CD14-positive monocyte (primary cell): ENCODE measurements around the gene IL18BP. TPM values are rescaled to one million over a fixed set of nuclear protein-coding genes. Genes with fewer than 3 reads are reported as not detected.

ENCODE experiments used
- DNase-seq, 3 donors: peaks; one replicate each; pipeline ENCODE4 v3.0.0-alpha.2; 2011 to 2022
- H2AFZ ChIP-seq: 2 replicates; pipeline ENCODE4 v1.6.0; 2012; ENCODE audit warnings: mild to moderate bottlenecking, low read depth, low read length, inconsistent platforms; ENCODE audit not compliant: insufficient read depth, poor library complexity, severe bottlenecking
- H3K27ac ChIP-seq, 2 donors: 1 replicate in 1 of 2; 2 replicates in 1 of 2; pipeline ENCODE4 v1.5.1; 2012 to 2013; ENCODE audit warnings: low read length in 2 of 2, control low read depth in 1 of 2, inconsistent platforms in 1 of 2, low read depth in 1 of 2, mild to moderate bottlenecking in 1 of 2
- H3K27me3 ChIP-seq, 2 donors: one replicate each; pipeline versions ENCODE4 v1.6.0 to v1.6.1; 2011 to 2013; ENCODE audit warnings: low read length in 2 of 2; ENCODE audit not compliant: control insufficient read depth in 2 of 2, insufficient read depth in 2 of 2
- H3K36me3 ChIP-seq, 2 donors: replicated peaks in 1 of 2; 1 replicate in 1 of 2; 2 replicates in 1 of 2; pipeline versions ENCODE4 v1.5.1 to v1.6.1; 2012 to 2013; ENCODE audit warnings: low read length in 2 of 2, control low read depth in 1 of 2, inconsistent platforms in 1 of 2, mild to moderate bottlenecking in 1 of 2; ENCODE audit not compliant: insufficient read depth in 2 of 2, control insufficient read depth in 1 of 2
- H3K4me1 ChIP-seq, 2 donors: 1 replicate in 1 of 2; 2 replicates in 1 of 2; pipeline versions ENCODE4 v1.5.1 to v1.6.1; 2012 to 2013; ENCODE audit warnings: low read length in 2 of 2, control low read depth in 1 of 2, inconsistent platforms in 1 of 2, mild to moderate bottlenecking in 1 of 2, moderate library complexity in 1 of 2; ENCODE audit not compliant: insufficient read depth in 2 of 2, control insufficient read depth in 1 of 2
- H3K4me2 ChIP-seq: replicated peaks from 2 replicates; pipeline ENCODE3; 2012; ENCODE audit warnings: low read length, moderate library complexity, mild to moderate bottlenecking; ENCODE audit not compliant: poor library complexity, severe bottlenecking; ENCODE audit errors: extremely low read depth
- H3K4me3 ChIP-seq, 3 experiments: fragments of 200-600 bp in 1 of 3; sonication (generic) in 1 of 3; replicated peaks in 1 of 3; 1 replicate in 2 of 3; 2 replicates in 1 of 3; pipeline ENCODE4 v1.5.1; 2011 to 2013; ENCODE audit warnings: low read length in 3 of 3, mild to moderate bottlenecking in 3 of 3, control low read depth in 2 of 3, low read depth in 2 of 3, inconsistent platforms in 1 of 3, moderate library complexity in 1 of 3
- H3K79me2 ChIP-seq: 2 replicates; pipeline ENCODE4 v1.6.0; 2012; ENCODE audit warnings: mild to moderate bottlenecking, control low read depth, inconsistent platforms, low read length, moderate library complexity; ENCODE audit not compliant: insufficient read depth
- H3K9ac ChIP-seq: 2 replicates; pipeline ENCODE4 v1.6.0; 2017; ENCODE audit warnings: low read length, mild to moderate bottlenecking; ENCODE audit not compliant: insufficient read depth, poor library complexity, severe bottlenecking
- H3K9me3 ChIP-seq, 2 donors: replicated peaks in 1 of 2; 1 replicate in 1 of 2; 2 replicates in 1 of 2; pipeline versions ENCODE4 v1.5.1 to v1.6.1; 2012 to 2013; ENCODE audit warnings: low read length in 2 of 2, control low read depth in 1 of 2; ENCODE audit not compliant: control insufficient read depth in 1 of 2, insufficient read depth in 1 of 2
- H4K20me1 ChIP-seq: 2 replicates; pipeline ENCODE4 v1.6.0; 2012; ENCODE audit warnings: mild to moderate bottlenecking, low read length, control low read depth, moderate library complexity; ENCODE audit not compliant: insufficient read depth
- H3K27ac Mint-ChIP-seq, 7 donors: one replicate each; pipeline ENCODE4 v1.8.0; 2020; ENCODE audit warnings: mild to moderate bottlenecking in 7 of 7, mixed read lengths in 7 of 7, moderate library complexity in 6 of 7, inconsistent platforms in 2 of 7
- H3K27me3 Mint-ChIP-seq, 3 donors: one replicate each; pipeline ENCODE4 v1.8.0; 2021 to 2022; ENCODE audit warnings: low read depth in 3 of 3, mild to moderate bottlenecking in 3 of 3, mixed read lengths in 3 of 3, moderate library complexity in 3 of 3, inconsistent platforms in 1 of 3
- H3K36me3 Mint-ChIP-seq, 2 donors: one replicate each; pipeline ENCODE4 v1.8.0; 2020; ENCODE audit warnings: mixed read lengths in 2 of 2, inconsistent platforms in 1 of 2, mild to moderate bottlenecking in 1 of 2
- H3K4me1 Mint-ChIP-seq: one replicate; pipeline ENCODE4 v1.8.0; 2020; ENCODE audit warnings: mild to moderate bottlenecking, mixed read lengths
- H3K4me3 Mint-ChIP-seq, 2 donors: one replicate each; pipeline ENCODE4 v1.8.0; 2020; ENCODE audit warnings: mild to moderate bottlenecking in 2 of 2, mixed read lengths in 2 of 2, moderate library complexity in 1 of 2
- H3K9me3 Mint-ChIP-seq, 7 donors: one replicate each; pipeline ENCODE4 v1.8.0; 2020 to 2022; ENCODE audit warnings: mixed read lengths in 7 of 7, mild to moderate bottlenecking in 6 of 7, moderate library complexity in 6 of 7, inconsistent platforms in 2 of 7
- CTCF ChIP-seq: fragments of 200-600 bp; IDR thresholded peaks from one replicate; pipeline ENCODE4 v1.8.0; 2022; ENCODE audit warnings: antibody characterized with exemption, mild to moderate bottlenecking
- WGBS: methylation state at CpG from one replicate; pipeline ENCODE4 v1.1.5; 2013; ENCODE audit warnings: missing lambda C conversion rate; ENCODE audit not compliant: insufficient coverage; 5-methylcytosine and 5-hydroxymethylcytosine counted together
- intact Hi-C, 2 donors: fragments of 100-400 bp; cut with micrococcal nuclease; formaldehyde crosslinking; loops; one replicate each; pipeline versions ENCODE4 v1.15.0 to v1.15.1; 2023
- polyA plus RNA-seq, 3 donors: library from polyadenylated mRNA; depleted of rRNA in 1 of 3; unstranded in 2 of 3; stranded (reverse) in 1 of 3; fragments of 300-500 nt in 2 of 3; fragments of >200 nt in 1 of 3; fragmentation: Illumina TruSeq in 2 of 3; gene quantifications; 1 replicate in 2 of 3; 2 replicates in 1 of 3; pipeline ENCODE4 v1.2.3, GENCODE V29; 2012 to 2021

IL18BP gene
- polyA plus RNA-seq, 3 donors: 7.4 to 32.3 (median 8.3) TPM

- no peak for DNase-seq
- Histone ChIP-seq H3K27ac (peak overlapping the region in 1 of 2 donors; percentile 6), H3K4me1 (no peaks in the 10 kb centered on the region), H3K36me3 (peaks cover 79 to 95% of the 10 kb centered on the region in 2 donors), H3K4me2 (no peak overlapping the region), H3K79me2 (peaks cover 61% of the 10 kb centered on the region), H3K9me3 (no peaks in the 10 kb centered on the region), H3K4me3 (no peak overlapping the region), H3K27me3 (no peaks in the 10 kb centered on the region), H2AFZ (no peak overlapping the region), H4K20me1 (peaks cover 58% of the 10 kb centered on the region), H3K9ac (no peak overlapping the region)
- Mint-ChIP-seq H3K27me3 (no peaks in the 10 kb centered on the region), H3K9me3 (no peaks in the 10 kb centered on the region), H3K4me3 (no peak overlapping the region), H3K36me3 (peaks cover 79 to 82% of the 10 kb centered on the region in 2 donors), H3K27ac (peak overlapping the region in 1 of 7 donors; percentile 46), H3K4me1 (peaks cover 9% of the 10 kb centered on the region)
- intact Hi-C loops: loop anchor here in 1 of 2 donors (5.0 kb wide), 2 partner anchors 61 to 406 kb away; partner anchors contain the start of gene CLPB
- no CpG with 5 or more reads among the region's 1 CpG for WGBS
- TF ChIP-seq CTCF: no peak
These were observed 27.4 kb downstream of the IL18BP start for GRCh38 chr11:72026090-72026489.

GRCh38 chr11:72030472-72031045 lies 31.9 kb downstream of the IL18BP start:
- no peak overlapping the region for H3K4me3 Mint-ChIP-seq
- Histone ChIP-seq H3K9me3 (no peaks in the 10 kb centered on the region), H3K27me3 (no peaks in the 10 kb centered on the region), H4K20me1 (peaks cover 51% of the 10 kb centered on the region), H3K79me2 (peaks cover 81% of the 10 kb centered on the region), H3K9ac (no peak overlapping the region), H3K27ac (no peak overlapping the region), H3K4me1 (peaks cover 3 to 6% of the 10 kb centered on the region in 2 donors), H3K4me2 (no peak overlapping the region), H3K36me3 (peaks cover 61 to 79% of the 10 kb centered on the region in 2 donors), H2AFZ (no peak overlapping the region), H3K4me3 (no peak overlapping the region)
- TF ChIP-seq CTCF: no peak
- intact Hi-C loops: loop anchor here in 1 of 2 donors (5.0 kb wide), 1 partner anchor 37 kb away; no protein-coding TSS in a partner anchor
- H3K36me3 Mint-ChIP-seq: peaks cover 56 to 78% of the 10 kb centered on the region in 2 donors
- WGBS: no CpG with 5 or more reads among the region's 1 CpG
- H3K27me3 Mint-ChIP-seq: no peaks in the 10 kb centered on the region
- no peak for DNase-seq
- H3K9me3 Mint-ChIP-seq: no peaks in the 10 kb centered on the region
- H3K4me1 Mint-ChIP-seq: peaks cover 11% of the 10 kb centered on the region
- peak overlapping the region in 1 of 7 donors; percentile 10 for H3K27ac Mint-ChIP-seq
